GM10266 (cell line): ENCODE results near the gene POC1A.

Experiments
- DNase-seq: peaks from one replicate; pipeline ENCODE4 v3.0.0; 2012; ENCODE audit errors: extremely low spot score
- TF ChIP-seq, protein P1 (sequence below): IDR thresholded peaks from 2 replicates; pipeline ENCODE4 v1.5.1; 2012; ENCODE audit warnings: mild to moderate bottlenecking, low read depth; ENCODE audit not compliant: control insufficient read depth, insufficient read depth; ENCODE audit errors: missing control alignments

Gene POC1A

GRCh38 chr3:52084954-52085680 lies 69.1 kb downstream of the POC1A start:
- TF ChIP-seq, protein P1, sequence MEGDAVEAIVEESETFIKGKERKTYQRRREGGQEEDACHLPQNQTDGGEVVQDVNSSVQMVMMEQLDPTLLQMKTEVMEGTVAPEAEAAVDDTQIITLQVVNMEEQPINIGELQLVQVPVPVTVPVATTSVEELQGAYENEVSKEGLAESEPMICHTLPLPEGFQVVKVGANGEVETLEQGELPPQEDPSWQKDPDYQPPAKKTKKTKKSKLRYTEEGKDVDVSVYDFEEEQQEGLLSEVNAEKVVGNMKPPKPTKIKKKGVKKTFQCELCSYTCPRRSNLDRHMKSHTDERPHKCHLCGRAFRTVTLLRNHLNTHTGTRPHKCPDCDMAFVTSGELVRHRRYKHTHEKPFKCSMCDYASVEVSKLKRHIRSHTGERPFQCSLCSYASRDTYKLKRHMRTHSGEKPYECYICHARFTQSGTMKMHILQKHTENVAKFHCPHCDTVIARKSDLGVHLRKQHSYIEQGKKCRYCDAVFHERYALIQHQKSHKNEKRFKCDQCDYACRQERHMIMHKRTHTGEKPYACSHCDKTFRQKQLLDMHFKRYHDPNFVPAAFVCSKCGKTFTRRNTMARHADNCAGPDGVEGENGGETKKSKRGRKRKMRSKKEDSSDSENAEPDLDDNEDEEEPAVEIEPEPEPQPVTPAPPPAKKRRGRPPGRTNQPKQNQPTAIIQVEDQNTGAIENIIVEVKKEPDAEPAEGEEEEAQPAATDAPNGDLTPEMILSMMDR = no peak
- no peak for DNase-seq

DNA sequence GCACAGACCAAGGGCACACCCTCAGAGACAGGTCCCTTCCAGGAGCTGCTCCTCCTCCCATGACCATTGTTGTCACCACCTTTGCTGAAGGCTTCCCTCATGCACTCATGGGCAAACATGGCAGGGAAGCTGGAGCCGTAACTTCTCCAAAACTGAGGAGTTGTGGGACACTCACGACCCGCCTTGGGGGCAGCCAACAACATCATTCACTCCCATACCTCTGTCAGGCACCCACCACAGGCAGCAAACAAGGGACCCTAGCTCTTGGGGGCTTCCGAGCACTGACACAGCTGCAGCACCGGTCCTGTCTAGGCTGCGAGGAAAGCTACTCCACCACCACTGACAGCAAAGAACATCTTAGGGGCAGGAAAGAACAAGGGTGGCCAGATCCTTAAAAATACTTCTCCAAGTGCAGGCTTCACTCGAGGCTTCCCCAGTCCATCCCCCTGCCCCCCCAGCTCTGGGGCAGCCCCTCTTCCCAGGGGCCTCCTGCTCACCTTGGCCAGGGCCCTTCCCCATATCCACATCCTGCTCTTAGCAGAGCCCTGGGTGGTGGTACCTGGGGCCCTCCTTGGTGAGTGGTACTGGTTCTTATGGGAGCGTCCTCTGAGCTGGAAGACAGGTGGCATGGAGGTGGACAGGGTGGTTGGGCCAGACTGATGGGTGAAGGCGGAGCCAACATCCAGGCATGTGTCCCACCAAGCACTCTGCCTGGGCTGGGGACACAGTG lies 69.8 kb downstream of the POC1A start:
- TF ChIP-seq, protein P1 = no peak
- no peak for DNase-seq

GRCh38 chr3:52083556-52084087 lies 70.6 kb downstream of the POC1A start:
- no peak for DNase-seq
- TF ChIP-seq, protein P1 = no peak

- TF ChIP-seq, protein P1 = no peak
- no peak for DNase-seq
These were observed 71.3 kb downstream of the POC1A start for GRCh38 chr3:52082951-52083350.

GRCh38 chr3:52080830-52081719 lies 73.1 kb downstream of the POC1A start:
- TF ChIP-seq, protein P1 = no peak
- no peak for DNase-seq

- TF ChIP-seq, protein P1 = no peak
- DNase-seq = no peak
These were observed 74.3 kb downstream of the POC1A start for GRCh38 chr3:52079958-52080357.
